Spleen (tissue), 13 donors: Measurements from ENCODE around the gene ATP9A. TPM values are rescaled to one million over a fixed set of nuclear protein-coding genes. Genes with fewer than 3 reads are reported as not detected.
"Not testable (repeated sequence)": the region's sequence is repeated elsewhere in the genome, so short reads cannot be mapped to it uniquely, and the experiment has no call there.

Experiments used
- DNase-seq: peaks from one replicate; pipeline ENCODE4 v3.0.0-alpha.2; 2020
- H3K27ac ChIP-seq, 8 donors: fragments of 200-600 bp; sonication (generic) in 7 of 8; 1 replicate in 4 of 8; 2 replicates in 4 of 8; pipeline versions ENCODE4 v1.5.0 to v1.8.0; 2016 to 2021; ENCODE audit warnings: inconsistent platforms in 4 of 8, mild to moderate bottlenecking in 4 of 8, moderate library complexity in 1 of 8
- H3K27me3 ChIP-seq, 7 donors: fragments of 200-600 bp; sonication (generic) in 6 of 7; replicated peaks in 1 of 7; 1 replicate in 4 of 7; 2 replicates in 3 of 7; pipeline versions ENCODE4 v1.5.0 to v1.8.0; 2016 to 2021; ENCODE audit warnings: inconsistent platforms in 3 of 7, mild to moderate bottlenecking in 1 of 7
- H3K36me3 ChIP-seq, 6 donors: fragments of 200-600 bp; sonication (generic) in 5 of 6; 1 replicate in 4 of 6; 2 replicates in 2 of 6; pipeline versions ENCODE4 v1.5.0 to v1.8.0; 2016 to 2021; ENCODE audit warnings: inconsistent platforms in 2 of 6
- H3K4me1 ChIP-seq, 6 donors: fragments of 200-600 bp; sonication (generic) in 5 of 6; 1 replicate in 3 of 6; 2 replicates in 3 of 6; pipeline versions ENCODE4 v1.5.0 to v1.8.0; 2016 to 2021; ENCODE audit warnings: inconsistent platforms in 3 of 6
- H3K4me3 ChIP-seq, 8 donors: fragments of 200-600 bp; sonication (generic) in 7 of 8; 1 replicate in 4 of 8; 2 replicates in 4 of 8; pipeline versions ENCODE4 v1.5.0 to v1.8.0; 2016 to 2021; ENCODE audit warnings: inconsistent platforms in 4 of 8, mild to moderate bottlenecking in 4 of 8, moderate library complexity in 2 of 8
- H3K9me3 ChIP-seq, 8 donors: fragments of 200-600 bp; sonication (generic) in 7 of 8; 1 replicate in 4 of 8; 2 replicates in 4 of 8; pipeline versions ENCODE4 v1.5.0 to v1.8.0; 2016 to 2021; ENCODE audit warnings: inconsistent platforms in 4 of 8
- CTCF ChIP-seq, 11 experiments: fragments of 200-600 bp in 7 of 11; fragments of 450-650 bp in 4 of 11; sonication (generic) in 4 of 11; IDR thresholded peaks in 8 of 11; conservative IDR thresholded peaks in 3 of 11; 1 replicate in 7 of 11; 2 replicates in 4 of 11; pipeline versions ENCODE4 v1.4.0 to v1.8.0; 2016 to 2021; ENCODE audit warnings: antibody characterized with exemption in 11 of 11, inconsistent platforms in 4 of 11, mild to moderate bottlenecking in 1 of 11
- POLR2A ChIP-seq, 3 donors: fragments of 450-650 bp; IDR thresholded peaks; one replicate each; pipeline ENCODE4 v1.5.1; 2017; ENCODE audit warnings: antibody characterized with exemption in 3 of 3, mild to moderate bottlenecking in 1 of 3
- POLR2AphosphoS5 ChIP-seq, 3 donors: sonication (generic); formaldehyde crosslinking; IDR thresholded peaks; one replicate each; pipeline ENCODE4 v1.5.1; 2017; ENCODE audit warnings: antibody characterized with exemption in 3 of 3
- WGBS, 5 donors: extraction: QIAGEN DNeasy Blood & Tissue Kit in 3 of 5; methylation state at CpG; one replicate each; pipeline versions ENCODE4 v1.1.5 to v1.1.7; 2013 to 2018; 5-methylcytosine and 5-hydroxymethylcytosine counted together
- intact Hi-C: fragments of 100-400 bp; cut with DNase I; formaldehyde crosslinking; loops from one replicate; pipeline ENCODE4 v1.15.0; 2023; ENCODE audit warnings: low total_unique reads
- long read RNA-seq, 2 donors: transcript quantifications; one replicate each; lab custom pipeline, GENCODE V29; 2026
- polyA plus RNA-seq, 3 donors: library from polyadenylated mRNA; stranded (reverse); fragments of 200-250 nt; gene quantifications; one replicate each; pipeline ENCODE4 v1.2.1, GENCODE V29; 2013
- total RNA-seq, 7 donors: library from RNA; depleted of rRNA in 3 of 7; stranded (reverse); fragments of >200 nt in 3 of 7; fragmentation: NEBNext Ultra II Directional in 4 of 7; extraction: Animal tissue kit (Norgen Biotek cat#: 25700) in 4 of 7; gene quantifications; one replicate each; pipeline versions ENCODE4 v1.1.0 to v1.2.1, GENCODE V29; 2016 to 2021
- donor health status: healthy with polysubstance abuse.
- donor health status: DM: no; HTN: no; CAD: no; lungs with moderate emphysema.
- donor health status: DM: no; HTN: no; CAD: no.
- donor health status: Bipolar disorder and iron deficiency.
- donor health status: healthy.
- donor health status: DM: no; HTN: no; CAD: no.
- donor health status: DM: yes; HTN: yes; CAD: no.

Gene ATP9A
- total RNA-seq (10 to 100 TPM in 2 of 7 donors, 1 to 10 TPM in 5; 5.7 to 11.5 (median 9.0) TPM), polyA plus RNA-seq (1 to 10 TPM in 1 of 3 donors, under 1 TPM in 2; 0.37 to 1.2 (median 0.76) TPM)
- long read RNA-seq, donor 1: 0 reads
- long read RNA-seq, donor 2, full-length matches to known transcripts: 2 of 2 reads
- long read RNA-seq, donor 2, partial matches to known transcripts: 0 of 2 reads
- long read RNA-seq, donor 2, other reads (novel, unspliced or antisense): 0 of 2 reads

- peak within 1 kb of the TSS; percentile 35 to 75 (median 57) for H3K4me3 ChIP-seq
- TF ChIP-seq CTCF (IDR thresholded peaks at IDR 0.05 in 8 of 11, conservative IDR thresholded peaks at IDR 0.05 in 3 of 11): no peak
- no peak for TF ChIP-seq POLR2AphosphoS5 (IDR thresholded peaks at IDR 0.05)
- TF ChIP-seq POLR2A (IDR thresholded peaks at IDR 0.05): no peak
- peaks cover 0 to 38% (median 16%) of the 10 kb centered on the region in 6 donors for H3K4me1 ChIP-seq
- H3K9me3 ChIP-seq: no peaks in the 10 kb centered on the region
- DNase-seq: peak; percentile 79
- no peaks in the 10 kb centered on the region for H3K36me3 ChIP-seq
- intact Hi-C loops: no loop called here
- H3K27me3 ChIP-seq: peaks cover 0 to 72% (median 12%) of the 10 kb centered on the region in 7 donors
- WGBS, 5 donors: 0 to 10% (median 1%) methylated on average over 27 to 129 of the region's 131 CpGs
- peak within 1 kb of the TSS in 5 of 8 donors; percentile 22 to 80 (median 66) for H3K27ac ChIP-seq
Measured at GRCh38 chr20:51767867-51768758, at the start of gene ATP9A. TSS of gene ATP9A (minus strand) at chr20:51768390. CDS start at chr20:51768369, 21 bp downstream.

- H3K4me3 ChIP-seq, H3K4me1 ChIP-seq, DNase-seq, H3K27ac ChIP-seq, intact Hi-C loops, H3K36me3 ChIP-seq, H3K9me3 ChIP-seq, H3K27me3 ChIP-seq: not testable (repeated sequence)
- 82 to 89% (median 88%) methylated on average over 8 of the region's 8 CpGs for WGBS, 5 donors
Measured at GRCh38 chr20:51816856-51817255, 48.7 kb upstream of the ATP9A start.

GRCh38 chr20:51815383-51816076 lies 47.3 kb upstream of the ATP9A start:
- no peak for TF ChIP-seq POLR2AphosphoS5 (IDR thresholded peaks at IDR 0.05)
- TF ChIP-seq CTCF (IDR thresholded peaks at IDR 0.05 in 8 of 11, conservative IDR thresholded peaks at IDR 0.05 in 3 of 11): no peak
- no peak for TF ChIP-seq POLR2A (IDR thresholded peaks at IDR 0.05)
- Histone ChIP-seq H3K36me3 (no peaks in the 10 kb centered on the region), H3K27ac (no peak overlapping the region), H3K4me1 (no peaks in the 10 kb centered on the region), H3K9me3 (no peaks in the 10 kb centered on the region), H3K27me3 (no peaks in the 10 kb centered on the region), H3K4me3 (no peak overlapping the region)
- intact Hi-C loops: no loop called here
- DNase-seq: no peak
- 69 to 79% (median 77%) methylated on average over 5 of the region's 5 CpGs for WGBS, 5 donors

GRCh38 chr20:51812861-51813260 lies 44.7 kb upstream of the ATP9A start:
- no peak for DNase-seq
- 75 to 91% (median 77%) methylated on average over 4 of the region's 4 CpGs for WGBS, 5 donors
- H3K4me1 ChIP-seq: no peaks in the 10 kb centered on the region
- no peak overlapping the region for H3K4me3 ChIP-seq
- H3K36me3 ChIP-seq: no peaks in the 10 kb centered on the region
- no peaks in the 10 kb centered on the region for H3K9me3 ChIP-seq
- intact Hi-C loops: no loop called here
- TF ChIP-seq POLR2AphosphoS5 (IDR thresholded peaks at IDR 0.05): no peak
- no peak for TF ChIP-seq CTCF (IDR thresholded peaks at IDR 0.05 in 8 of 11, conservative IDR thresholded peaks at IDR 0.05 in 3 of 11)
- TF ChIP-seq POLR2A (IDR thresholded peaks at IDR 0.05): no peak
- no peak overlapping the region for H3K27ac ChIP-seq
- H3K27me3 ChIP-seq: no peaks in the 10 kb centered on the region
